Liver (tissue), 9 donors: ENCODE results near the gene OSGIN1. TPM values are rescaled to one million over a fixed set of nuclear protein-coding genes. Genes with fewer than 3 reads are reported as not detected.

Experiments used
- DNase-seq: peaks from one replicate; pipeline ENCODE4 v3.0.0-alpha.2; 2017; ENCODE audit warnings: low spot score
- H3K27ac ChIP-seq, 2 donors: one replicate each; pipeline ENCODE4 v1.7.0; 2013; ENCODE audit warnings: inconsistent platforms in 2 of 2, low read length in 2 of 2, control low read depth in 1 of 2, low read depth in 1 of 2, mild to moderate bottlenecking in 1 of 2
- H3K27me3 ChIP-seq, 4 donors: one replicate each; pipeline versions ENCODE4 v1.6.1 to v1.7.0; 2013; ENCODE audit warnings: low read length in 3 of 4, inconsistent platforms in 1 of 4, mild to moderate bottlenecking in 1 of 4, moderate library complexity in 1 of 4; ENCODE audit not compliant: control insufficient read depth in 4 of 4, insufficient read depth in 4 of 4
- H3K36me3 ChIP-seq, 4 donors: one replicate each; pipeline versions ENCODE4 v1.6.1 to v1.7.0; 2013; ENCODE audit warnings: low read length in 3 of 4, mild to moderate bottlenecking in 3 of 4, low read depth in 1 of 4, moderate library complexity in 1 of 4; ENCODE audit not compliant: control insufficient read depth in 4 of 4, insufficient read depth in 3 of 4
- H3K4me1 ChIP-seq, 4 donors: one replicate each; pipeline versions ENCODE4 v1.6.1 to v1.7.0; 2013; ENCODE audit warnings: low read length in 3 of 4, mild to moderate bottlenecking in 3 of 4, moderate library complexity in 1 of 4; ENCODE audit not compliant: control insufficient read depth in 4 of 4, insufficient read depth in 4 of 4
- H3K4me3 ChIP-seq, 3 donors: one replicate each; pipeline versions ENCODE4 v1.6.1 to v1.7.0; 2013; ENCODE audit warnings: low read length in 3 of 3, control low read depth in 1 of 3, low read depth in 1 of 3, mild to moderate bottlenecking in 1 of 3
- H3K9ac ChIP-seq, 2 donors: one replicate each; pipeline ENCODE4 v1.7.0; 2013; ENCODE audit warnings: low read length in 2 of 2, mild to moderate bottlenecking in 2 of 2, moderate library complexity in 2 of 2, control low read depth in 1 of 2, low read depth in 1 of 2
- H3K9me3 ChIP-seq, 4 donors: one replicate each; pipeline versions ENCODE4 v1.6.1 to v1.7.0; 2013; ENCODE audit warnings: low read length in 3 of 4; ENCODE audit not compliant: control insufficient read depth in 4 of 4
- EGR1 ChIP-seq, 2 donors: IDR thresholded peaks; 2 replicates each; pipeline ENCODE4 v1.6.1; 2016 to 2018; ENCODE audit warnings: antibody characterized with exemption in 2 of 2, low read depth in 2 of 2
- FOXA1 ChIP-seq: IDR thresholded peaks from 2 replicates; pipeline ENCODE4 v1.6.1; 2016; ENCODE audit warnings: antibody characterized with exemption
- FOXA2 ChIP-seq: IDR thresholded peaks from 2 replicates; pipeline ENCODE4 v1.6.1; 2016; ENCODE audit warnings: antibody characterized with exemption
- GABPA ChIP-seq, 2 donors: IDR thresholded peaks in 1 of 2; conservative IDR thresholded peaks in 1 of 2; 2 replicates each; pipeline ENCODE4 v1.6.1; 2016; ENCODE audit warnings: antibody characterized with exemption in 2 of 2, mild to moderate bottlenecking in 1 of 2, moderate library complexity in 1 of 2
- HNF4A ChIP-seq, 2 donors: conservative IDR thresholded peaks; 2 replicates each; pipeline ENCODE4 v1.6.1; 2016; ENCODE audit warnings: antibody characterized with exemption in 2 of 2, mild to moderate bottlenecking in 2 of 2
- HNF4G ChIP-seq: IDR thresholded peaks from 2 replicates; pipeline ENCODE4 v1.6.1; 2016; ENCODE audit warnings: antibody characterized with exemption
- NR2F2 ChIP-seq: IDR thresholded peaks from 2 replicates; pipeline ENCODE4 v1.6.1; 2016; ENCODE audit warnings: antibody characterized with exemption
- RXRA ChIP-seq, 2 donors: IDR thresholded peaks; 2 replicates each; pipeline ENCODE4 v1.6.1; 2017 to 2018; ENCODE audit warnings: antibody characterized with exemption in 2 of 2, mild to moderate bottlenecking in 1 of 2
- TAF1 ChIP-seq: conservative IDR thresholded peaks from 2 replicates; pipeline ENCODE4 v1.6.1; 2016; ENCODE audit warnings: antibody characterized with exemption, mild to moderate bottlenecking
- WGBS: extraction: QIAGEN DNeasy Blood & Tissue Kit; methylation state at CpG from one replicate; pipeline ENCODE4 v1.1.7; 2013; 5-methylcytosine and 5-hydroxymethylcytosine counted together
- polyA plus RNA-seq, 2 donors: library from polyadenylated mRNA; stranded (reverse) in 1 of 2; unstranded in 1 of 2; fragments of 200-250 nt in 1 of 2; fragments of >200 nt in 1 of 2; fragmentation: Nextera tagmentation in 1 of 2; extraction: Ambion mirVana in 1 of 2; gene quantifications; one replicate each; pipeline versions ENCODE4 v1.2.1 to v1.2.3, GENCODE V29; 2013 to 2015
- total RNA-seq, 2 donors: library from RNA; depleted of rRNA; stranded (reverse); fragments of >200 nt; gene quantifications; one replicate each; pipeline ENCODE4 v1.2.3, GENCODE V29; 2014
- TF ChIP-seq, protein P1 (sequence below): IDR thresholded peaks from 2 replicates; pipeline ENCODE4 v1.6.1; 2016; ENCODE audit warnings: antibody characterized with exemption
- TF ChIP-seq, protein P2 (sequence below): IDR thresholded peaks from 2 replicates; pipeline ENCODE4 v1.6.1; 2016; ENCODE audit warnings: antibody characterized with exemption
- TF ChIP-seq, protein P3 (sequence below): IDR thresholded peaks from 2 replicates; pipeline ENCODE4 v1.6.1; 2016; ENCODE audit warnings: antibody characterized with exemption, mild to moderate bottlenecking
- TF ChIP-seq, protein P4 (sequence below): IDR thresholded peaks from 2 replicates; pipeline ENCODE4 v1.6.1; 2016; ENCODE audit warnings: antibody characterized with exemption
- donor health status: healthy.
- donor health status: healthy.
- donor health status: healthy.
- donor health status: healthy.
- donor health status: healthy.

OSGIN1 gene
- total and polyA plus RNA-seq, 4 donors = 7.1 to 90.4 (median 60.4) TPM

DNA sequence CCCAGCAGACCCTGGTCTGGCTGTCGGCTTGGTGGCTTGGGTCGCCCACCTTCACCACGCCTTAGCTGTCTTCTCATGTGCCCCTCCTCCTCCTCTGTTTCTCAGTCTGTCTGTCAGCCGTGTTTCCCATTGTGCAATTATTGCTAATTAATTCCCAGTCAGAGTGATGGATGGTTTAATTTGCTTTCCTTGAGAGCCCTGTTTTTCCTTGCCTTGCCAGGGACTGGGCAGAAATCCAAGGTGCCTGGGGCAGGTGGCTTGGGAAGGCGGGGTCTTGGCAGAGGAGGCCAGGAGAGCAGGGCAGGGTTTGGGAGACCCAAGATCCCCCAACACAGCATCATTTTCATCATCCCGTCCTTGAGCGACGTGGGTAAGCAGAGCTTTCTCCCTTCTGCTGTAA lies 36.3 kb downstream of the OSGIN1 start:
- H3K9me3 ChIP-seq = no peaks in the 10 kb centered on the region
- no peaks in the 10 kb centered on the region for H3K4me1 ChIP-seq
- H3K9ac ChIP-seq = no peak overlapping the region
- no peak overlapping the region for H3K4me3 ChIP-seq
- WGBS = 90% methylated on average over 8 of the region's 8 CpGs
- H3K36me3 ChIP-seq = peaks cover 4 to 31% (median 16%) of the 10 kb centered on the region in 4 donors
- TF ChIP-seq HNF4G (no peak), RXRA (IDR thresholded peaks at IDR 0.05) (no peak), EGR1 (IDR thresholded peaks at IDR 0.05; ENCODE audit: low read depth in 2 of 2) (no peak), NR2F2 (no peak), FOXA2 (no peak)
- TF ChIP-seq, protein P1, sequence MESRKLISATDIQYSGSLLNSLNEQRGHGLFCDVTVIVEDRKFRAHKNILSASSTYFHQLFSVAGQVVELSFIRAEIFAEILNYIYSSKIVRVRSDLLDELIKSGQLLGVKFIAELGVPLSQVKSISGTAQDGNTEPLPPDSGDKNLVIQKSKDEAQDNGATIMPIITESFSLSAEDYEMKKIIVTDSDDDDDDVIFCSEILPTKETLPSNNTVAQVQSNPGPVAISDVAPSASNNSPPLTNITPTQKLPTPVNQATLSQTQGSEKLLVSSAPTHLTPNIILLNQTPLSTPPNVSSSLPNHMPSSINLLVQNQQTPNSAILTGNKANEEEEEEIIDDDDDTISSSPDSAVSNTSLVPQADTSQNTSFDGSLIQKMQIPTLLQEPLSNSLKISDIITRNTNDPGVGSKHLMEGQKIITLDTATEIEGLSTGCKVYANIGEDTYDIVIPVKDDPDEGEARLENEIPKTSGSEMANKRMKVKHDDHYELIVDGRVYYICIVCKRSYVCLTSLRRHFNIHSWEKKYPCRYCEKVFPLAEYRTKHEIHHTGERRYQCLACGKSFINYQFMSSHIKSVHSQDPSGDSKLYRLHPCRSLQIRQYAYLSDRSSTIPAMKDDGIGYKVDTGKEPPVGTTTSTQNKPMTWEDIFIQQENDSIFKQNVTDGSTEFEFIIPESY = no peak
- TF ChIP-seq, protein P2, sequence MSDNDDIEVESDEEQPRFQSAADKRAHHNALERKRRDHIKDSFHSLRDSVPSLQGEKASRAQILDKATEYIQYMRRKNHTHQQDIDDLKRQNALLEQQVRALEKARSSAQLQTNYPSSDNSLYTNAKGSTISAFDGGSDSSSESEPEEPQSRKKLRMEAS = no peak
- TF ChIP-seq, protein P3, sequence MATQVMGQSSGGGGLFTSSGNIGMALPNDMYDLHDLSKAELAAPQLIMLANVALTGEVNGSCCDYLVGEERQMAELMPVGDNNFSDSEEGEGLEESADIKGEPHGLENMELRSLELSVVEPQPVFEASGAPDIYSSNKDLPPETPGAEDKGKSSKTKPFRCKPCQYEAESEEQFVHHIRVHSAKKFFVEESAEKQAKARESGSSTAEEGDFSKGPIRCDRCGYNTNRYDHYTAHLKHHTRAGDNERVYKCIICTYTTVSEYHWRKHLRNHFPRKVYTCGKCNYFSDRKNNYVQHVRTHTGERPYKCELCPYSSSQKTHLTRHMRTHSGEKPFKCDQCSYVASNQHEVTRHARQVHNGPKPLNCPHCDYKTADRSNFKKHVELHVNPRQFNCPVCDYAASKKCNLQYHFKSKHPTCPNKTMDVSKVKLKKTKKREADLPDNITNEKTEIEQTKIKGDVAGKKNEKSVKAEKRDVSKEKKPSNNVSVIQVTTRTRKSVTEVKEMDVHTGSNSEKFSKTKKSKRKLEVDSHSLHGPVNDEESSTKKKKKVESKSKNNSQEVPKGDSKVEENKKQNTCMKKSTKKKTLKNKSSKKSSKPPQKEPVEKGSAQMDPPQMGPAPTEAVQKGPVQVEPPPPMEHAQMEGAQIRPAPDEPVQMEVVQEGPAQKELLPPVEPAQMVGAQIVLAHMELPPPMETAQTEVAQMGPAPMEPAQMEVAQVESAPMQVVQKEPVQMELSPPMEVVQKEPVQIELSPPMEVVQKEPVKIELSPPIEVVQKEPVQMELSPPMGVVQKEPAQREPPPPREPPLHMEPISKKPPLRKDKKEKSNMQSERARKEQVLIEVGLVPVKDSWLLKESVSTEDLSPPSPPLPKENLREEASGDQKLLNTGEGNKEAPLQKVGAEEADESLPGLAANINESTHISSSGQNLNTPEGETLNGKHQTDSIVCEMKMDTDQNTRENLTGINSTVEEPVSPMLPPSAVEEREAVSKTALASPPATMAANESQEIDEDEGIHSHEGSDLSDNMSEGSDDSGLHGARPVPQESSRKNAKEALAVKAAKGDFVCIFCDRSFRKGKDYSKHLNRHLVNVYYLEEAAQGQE = no peak
- TF ChIP-seq, protein P4, sequence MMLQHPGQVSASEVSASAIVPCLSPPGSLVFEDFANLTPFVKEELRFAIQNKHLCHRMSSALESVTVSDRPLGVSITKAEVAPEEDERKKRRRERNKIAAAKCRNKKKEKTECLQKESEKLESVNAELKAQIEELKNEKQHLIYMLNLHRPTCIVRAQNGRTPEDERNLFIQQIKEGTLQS = no peak
- DNase-seq = no peak
- no peaks in the 10 kb centered on the region for H3K27me3 ChIP-seq
- H3K27ac ChIP-seq = no peak overlapping the region

DNA sequence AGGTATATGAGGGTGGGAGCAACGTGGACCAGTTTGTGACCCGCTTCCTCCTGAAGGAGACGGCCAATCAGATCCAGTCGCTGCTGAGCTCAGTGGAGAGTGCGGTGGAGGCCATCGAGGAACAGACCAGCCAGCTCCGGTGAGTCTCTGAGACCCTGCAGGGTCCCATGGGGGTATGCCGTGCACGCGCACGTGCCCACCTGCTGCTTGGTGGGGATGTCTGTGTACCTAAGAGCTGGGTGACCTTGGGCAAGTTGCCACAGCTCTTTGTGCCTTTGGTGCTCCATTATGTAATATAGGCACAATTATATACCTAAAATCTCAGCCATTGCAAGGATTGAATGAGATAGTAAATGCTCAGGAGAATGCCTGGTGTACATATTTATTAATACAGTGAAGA lies 37.5 kb downstream of the OSGIN1 start:
- Histone ChIP-seq H3K36me3 (peaks cover 4 to 43% (median 18%) of the 10 kb centered on the region in 4 donors), H3K4me3 (no peak overlapping the region), H3K9me3 (no peaks in the 10 kb centered on the region), H3K4me1 (no peaks in the 10 kb centered on the region), H3K9ac (no peak overlapping the region), H3K27me3 (no peaks in the 10 kb centered on the region), H3K27ac (no peak overlapping the region)
- DNase-seq = no peak
- 90% methylated on average over 11 of the region's 11 CpGs for WGBS
- TF ChIP-seq TAF1 (no peak), HNF4A (conservative IDR thresholded peaks at IDR 0.05) (no peak), GABPA (IDR thresholded peaks at IDR 0.05 in 1 of 2, conservative IDR thresholded peaks at IDR 0.05 in 1 of 2) (no peak), FOXA1 (no peak)
- TF ChIP-seq, protein P1 = no peak
